GM12878 (cell line): ENCODE measurements around the gene HSPA12B. TPM values are rescaled to one million over a fixed set of nuclear protein-coding genes. Genes with fewer than 3 reads are reported as not detected.

Experiments
- ATAC-seq: fragments of 200-7000 bp; cut with Tn5 transposase; 3 replicates; pipeline ENCODE4 v1.9.1; 2020; ENCODE audit warnings: mild to moderate bottlenecking, moderate library complexity
- BruUV-seq: library from RNA; stranded (reverse); fragments of 400-500 nt; replicated peaks from 2 replicates; lab custom pipeline; 2021; lab: Mats Ljungman, UMichigan
- CTCF ChIA-PET: fragments of 300-600 bp; sonication (Branson Sonifier 250); formaldehyde crosslinking; extraction: SDS; loops from one replicate; lab custom pipeline; 2021; ENCODE audit warnings: inconsistent platforms; lab: Yijun Ruan, JAX
- POLR2A ChIA-PET: fragments of 350-600 bp; formaldehyde crosslinking; extraction: SDS; loops from one replicate; lab custom pipeline; 2021; ENCODE audit warnings: inconsistent platforms; lab: Charles Lee
- RAD21 ChIA-PET: fragments of 300-600 bp; sonication (Branson Sonifier 250); formaldehyde crosslinking; loops from one replicate; lab custom pipeline; 2023; ENCODE audit warnings: antibody characterized with exemption; ENCODE audit not compliant: unreplicated experiment; lab: Charles Lee
- SMC1A ChIA-PET: fragments of 300-600 bp; sonication (Branson Sonifier 250); formaldehyde crosslinking; loops from one replicate; lab custom pipeline; 2023; ENCODE audit not compliant: unreplicated experiment, uncharacterized antibody; lab: Charles Lee
- DNase-seq: peaks from one replicate; pipeline ENCODE4 v3.0.0-alpha.2; 2011; ENCODE audit warnings: low read depth, low spot score
- FAIRE-seq: peaks from 3 replicates; lab custom pipeline; 2011; peaks lifted over from hg19 to GRCh38; lab: Jason Lieb, UNC
- H2AFZ ChIP-seq: 2 replicates; pipeline ENCODE4 v1.6.0; 2011; ENCODE audit warnings: low read depth, low read length, control low read depth; ENCODE audit not compliant: control insufficient read depth
- H3K27ac ChIP-seq: 2 replicates; pipeline ENCODE4 v1.5.1; 2011; ENCODE audit warnings: control low read depth; ENCODE audit not compliant: control insufficient read depth, insufficient read depth
- H3K27me3 ChIP-seq, 2 experiments: replicated peaks in 1 of 2; 2 replicates each; pipeline versions ENCODE4 v1.6.0 to v1.6.1; 2011; ENCODE audit warnings: low read length in 1 of 2; ENCODE audit not compliant: control insufficient read depth in 2 of 2, insufficient read depth in 2 of 2
- H3K36me3 ChIP-seq, 2 experiments: 2 replicates each; pipeline ENCODE4 v1.5.1; 2011; ENCODE audit warnings: low read length in 1 of 2; ENCODE audit not compliant: control insufficient read depth in 2 of 2, insufficient read depth in 2 of 2
- H3K4me1 ChIP-seq: 2 replicates; pipeline ENCODE4 v1.6.1; 2011; ENCODE audit warnings: mild to moderate bottlenecking, low read length, moderate library complexity, mixed read lengths; ENCODE audit not compliant: control insufficient read depth, insufficient read depth
- H3K4me2 ChIP-seq: 2 replicates; pipeline ENCODE4 v1.6.0; 2011; ENCODE audit warnings: control low read depth; ENCODE audit not compliant: control insufficient read depth, insufficient read depth
- H3K4me3 ChIP-seq: fragments of 200-600 bp; sonication (generic); 2 replicates; pipeline ENCODE4 v1.5.1; 2016
- H3K79me2 ChIP-seq: 2 replicates; pipeline ENCODE4 v1.6.0; 2011; ENCODE audit warnings: low read length; ENCODE audit not compliant: control insufficient read depth, insufficient read depth
- H3K9ac ChIP-seq: 2 replicates; pipeline ENCODE4 v1.8.0; 2011; ENCODE audit warnings: low read length, control low read depth, mixed read lengths; ENCODE audit not compliant: control insufficient read depth, insufficient read depth
- H3K9me3 ChIP-seq: replicated peaks from 3 replicates; pipeline ENCODE4 v1.5.1; 2011; ENCODE audit warnings: mild to moderate bottlenecking, low read length; ENCODE audit not compliant: control insufficient read depth, insufficient read depth
- H4K20me1 ChIP-seq: 2 replicates; pipeline ENCODE4 v1.6.0; 2011; ENCODE audit not compliant: control insufficient read depth, insufficient read depth
- HDAC2 ChIP-seq: fragments of 200-600 bp; sonication (generic); IDR thresholded peaks from 2 replicates; pipeline ENCODE4 v1.6.1; 2017
- IRF4 ChIP-seq: IDR thresholded peaks from 2 replicates; pipeline ENCODE4 v1.6.1; 2011; ENCODE audit warnings: low read depth, low read length
- MTA3 ChIP-seq: IDR thresholded peaks from 2 replicates; pipeline ENCODE4 v1.6.1; 2012; ENCODE audit warnings: low read length, inconsistent platforms, borderline replicate concordance
- NR2C2 ChIP-seq: IDR thresholded peaks from 2 replicates; pipeline ENCODE4 v1.6.1; 2011; ENCODE audit warnings: borderline replicate concordance, low read depth; ENCODE audit not compliant: control insufficient read depth, insufficient read length
- NR2F1 ChIP-seq: fragments of 450-650 bp; conservative IDR thresholded peaks from 2 replicates; pipeline ENCODE4 v1.6.1; 2017; ENCODE audit warnings: mild to moderate bottlenecking
- ZZZ3 ChIP-seq: IDR thresholded peaks from 2 replicates; pipeline ENCODE4 v1.6.1; 2011; ENCODE audit warnings: low read depth; ENCODE audit not compliant: control insufficient read depth, insufficient read length
- WGBS: methylation state at CpG from one replicate; pipeline ENCODE4 v1.1.6; 2016; ENCODE audit warnings: low lambda C conversion rate; ENCODE audit not compliant: insufficient replicate concordance, insufficient coverage; ENCODE audit errors: missing lambda C conversion rate; 5-methylcytosine and 5-hydroxymethylcytosine counted together
- in situ Hi-C: fragments of 300-500 bp; cut with MboI; formaldehyde crosslinking; loops from 9 replicates; pipeline ENCODE4 v1.14.3; 2018; ENCODE audit warnings: mixed read lengths
- intact Hi-C: fragments of 100-400 bp; cut with micrococcal nuclease; formaldehyde crosslinking; loops from one replicate; pipeline ENCODE4 v1.14.2; 2022; ENCODE audit not compliant: unreplicated experiment
- polyA plus RNA-seq, 11 experiments: library from polyadenylated mRNA; depleted of rRNA in 4 of 11; unstranded in 6 of 11; stranded (reverse) in 5 of 11; fragments of >200 nt; fragmentation: Nextera tagmentation in 4 of 11; fragmentation: Illumina TruSeq in 1 of 11; extraction: Ambion mirVana in 4 of 11; extraction: Trizol in 1 of 11; gene quantifications; 1 replicate in 1 of 11; 2 replicates in 10 of 11; pipeline versions ENCODE4 v1.2.1 to v1.2.3, GENCODE V29; 2011 to 2016; ENCODE audit warnings: inconsistent platforms in 2 of 11, missing spikeins in 2 of 11, low read depth in 1 of 11
- total RNA-seq, 4 experiments: library from RNA; depleted of rRNA in 3 of 4; stranded (reverse); fragments of >200 nt in 3 of 4; fragmentation: Illumina TruSeq in 1 of 4; extraction: Trizol in 1 of 4; gene quantifications; 2 replicates each; pipeline versions ENCODE4 v1.2.1 to v1.2.3, GENCODE V29; 2013 to 2021
- TF ChIP-seq, protein P1 (sequence below): IDR thresholded peaks from 2 replicates; pipeline ENCODE4 v1.6.1; 2011; ENCODE audit warnings: low read depth, mild to moderate bottlenecking, low read length, moderate library complexity, borderline replicate concordance; ENCODE audit errors: extremely low read depth

Gene HSPA12B
- total and polyA plus RNA-seq, 10 of the 15 experiments (the other 5 are each of a cell fraction or from before 2014, with no cell fraction given) = 0.08 TPM; not detected in 9

DNA sequence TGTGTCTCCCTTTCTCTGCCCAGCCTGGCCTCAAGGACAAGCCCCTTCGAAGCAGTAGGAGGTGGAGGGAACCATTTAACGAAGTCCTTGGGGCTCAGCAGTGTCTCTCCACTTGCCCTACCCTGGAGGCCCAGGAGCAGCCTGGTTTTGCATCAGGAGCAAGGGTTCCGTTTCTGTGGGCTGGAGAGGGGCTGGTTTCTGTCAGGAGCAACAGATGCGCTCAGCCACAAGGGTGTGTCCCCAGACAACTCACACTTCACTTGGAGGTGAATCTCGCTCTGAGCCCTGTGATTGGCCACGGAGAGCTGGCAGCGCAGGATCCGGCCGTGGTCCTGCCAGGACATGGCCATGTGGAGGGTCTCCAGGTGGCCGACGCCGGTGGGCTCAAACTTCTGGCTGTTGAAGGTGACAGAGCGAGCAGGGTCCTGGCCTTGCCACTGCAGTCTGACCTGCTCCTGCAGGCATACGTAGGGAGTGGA lies 27.0 kb upstream of the HSPA12B start:
- no peaks in the 10 kb centered on the region for H3K9me3 ChIP-seq
- no peak for TF ChIP-seq NR2F1
- no peak for TF ChIP-seq ZZZ3
- TF ChIP-seq NR2C2 = no peak
- TF ChIP-seq IRF4 = no peak
- no peak for TF ChIP-seq HDAC2
- no peak for TF ChIP-seq MTA3
- TF ChIP-seq, protein P1, sequence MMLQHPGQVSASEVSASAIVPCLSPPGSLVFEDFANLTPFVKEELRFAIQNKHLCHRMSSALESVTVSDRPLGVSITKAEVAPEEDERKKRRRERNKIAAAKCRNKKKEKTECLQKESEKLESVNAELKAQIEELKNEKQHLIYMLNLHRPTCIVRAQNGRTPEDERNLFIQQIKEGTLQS = no peak
- H3K79me2 ChIP-seq = no peaks in the 10 kb centered on the region
- BruUV-seq = no TSS peak
- WGBS = 36% methylated on average over 14 of the region's 14 CpGs
- no peaks in the 10 kb centered on the region for H4K20me1 ChIP-seq
- DNase-seq (no peak), FAIRE-seq (no peak), ATAC-seq (no peak)
- intact Hi-C loops (no loop called here), in situ Hi-C loops (no loop called here)
- RAD21 ChIA-PET = no interaction called here
- no peak overlapping the region for H3K9ac ChIP-seq
- no peak overlapping the region for H3K4me3 ChIP-seq
- POLR2A ChIA-PET = no interaction called here
- H3K27ac ChIP-seq = no peak overlapping the region
- no peaks in the 10 kb centered on the region for H3K4me1 ChIP-seq
- SMC1A ChIA-PET = no interaction called here
- no peak overlapping the region for H3K4me2 ChIP-seq
- H3K36me3 ChIP-seq = no peaks in the 10 kb centered on the region
- CTCF ChIA-PET = interaction anchor here (1.1 kb wide), 1 partner anchor 11 kb away, joined by 3 read pairs; no protein-coding TSS in a partner anchor
- H2AFZ ChIP-seq = no peak overlapping the region
- H3K27me3 ChIP-seq = peaks cover 0 to 2% of the 10 kb centered on the region in 2 experiments; a peak in 2 of 4 replicates
